CD4-positive, alpha-beta T cell (primary cell): ENCODE results near the gene KRABD2.

Source experiments
- ATAC-seq: fragments of 200-7000 bp; cut with Tn5 transposase; one replicate; pipeline ENCODE4 v1.10.0; 2022; ENCODE audit warnings: mild to moderate bottlenecking; ENCODE audit not compliant: poor library complexity
- CTCF ChIA-PET: fragments of 350-600 bp; sonication (Branson Sonifier 250); formaldehyde crosslinking; loops from one replicate; lab custom pipeline; 2021; ENCODE audit warnings: antibody characterized with exemption, inconsistent platforms; lab: Charles Lee
- POLR2A ChIA-PET: fragments of 350-600 bp; sonication (Branson Sonifier 250); formaldehyde crosslinking; loops from one replicate; lab custom pipeline; 2021; ENCODE audit warnings: antibody characterized with exemption, inconsistent platforms; lab: Charles Lee
- DNase-seq, 14 experiments: peaks; one replicate each; pipeline ENCODE4 v3.0.0-alpha.2; 2013 to 2020; ENCODE audit warnings: mixed read lengths in 2 of 14
- H3K27ac ChIP-seq, 2 donors: one replicate each; pipeline versions ENCODE4 v1.5.1 to v1.7.0; 2013; ENCODE audit warnings: low read length in 2 of 2, low read depth in 1 of 2, mild to moderate bottlenecking in 1 of 2
- H3K27me3 ChIP-seq, 2 experiments: 1 replicate in 1 of 2; 2 replicates in 1 of 2; pipeline versions ENCODE4 v1.6.1 to v1.7.0; 2013; ENCODE audit warnings: low read length in 2 of 2, control low read depth in 1 of 2, mild to moderate bottlenecking in 1 of 2, moderate library complexity in 1 of 2; ENCODE audit not compliant: insufficient read depth in 2 of 2, control insufficient read depth in 1 of 2
- H3K36me3 ChIP-seq: one replicate; pipeline ENCODE4 v1.6.1; 2013; ENCODE audit warnings: low read length, control low read depth; ENCODE audit not compliant: insufficient read depth
- H3K4me1 ChIP-seq: one replicate; pipeline ENCODE4 v1.6.1; 2013; ENCODE audit warnings: low read length, control low read depth; ENCODE audit not compliant: insufficient read depth
- H3K4me3 ChIP-seq: one replicate; pipeline ENCODE4 v1.5.1; 2013; ENCODE audit warnings: mild to moderate bottlenecking, low read length, moderate library complexity
- H3K9me3 ChIP-seq, 2 experiments: 1 replicate in 1 of 2; 2 replicates in 1 of 2; pipeline versions ENCODE4 v1.6.1 to v1.7.0; 2013; ENCODE audit warnings: low read length in 2 of 2, mild to moderate bottlenecking in 2 of 2, control low read depth in 1 of 2, moderate library complexity in 1 of 2; ENCODE audit not compliant: control insufficient read depth in 1 of 2, insufficient read depth in 1 of 2
- H3K27ac Mint-ChIP-seq: one replicate; pipeline ENCODE4 v1.8.0; 2020; ENCODE audit warnings: mixed read lengths
- H3K27me3 Mint-ChIP-seq: one replicate; pipeline ENCODE4 v1.8.0; 2021; ENCODE audit warnings: mixed read lengths
- H3K36me3 Mint-ChIP-seq: one replicate; pipeline ENCODE4 v1.8.0; 2021; ENCODE audit warnings: low read depth, mixed read lengths
- H3K4me1 Mint-ChIP-seq: one replicate; pipeline ENCODE4 v1.8.0; 2021; ENCODE audit warnings: low read depth, mixed read lengths
- H3K4me3 Mint-ChIP-seq: one replicate; pipeline ENCODE4 v1.8.0; 2020; ENCODE audit warnings: mild to moderate bottlenecking, mixed read lengths
- H3K9me3 Mint-ChIP-seq: one replicate; pipeline ENCODE4 v1.8.0; 2020; ENCODE audit warnings: mixed read lengths
- CTCF ChIP-seq: fragments of 200-600 bp; IDR thresholded peaks from one replicate; pipeline ENCODE4 v1.8.0; 2022; ENCODE audit warnings: antibody characterized with exemption, mild to moderate bottlenecking
- intact Hi-C, 2 experiments: fragments of 100-400 bp; cut with DNase I in 1 of 2; cut with micrococcal nuclease in 1 of 2; formaldehyde crosslinking; loops; one replicate each; pipeline versions ENCODE4 v1.15.1 to v1.9.0; 2023 to 2025; cut with DNase I, micrococcal nuclease

Gene KRABD2

GRCh38 chr17:8368193-8368592 is 8.3 kb downstream of the KRABD2 start:
- H3K27ac Mint-ChIP-seq = no peak overlapping the region
- no peak overlapping the region for H3K4me3 Mint-ChIP-seq
- ATAC-seq (no peak), DNase-seq (no peak)
- TF ChIP-seq CTCF = no peak
- H3K27ac ChIP-seq = no peak overlapping the region
- H3K27me3 Mint-ChIP-seq = no peaks in the 10 kb centered on the region
- no peaks in the 10 kb centered on the region for H3K9me3 ChIP-seq
- H3K9me3 Mint-ChIP-seq = no peaks in the 10 kb centered on the region
- ChIA-PET CTCF (no interaction called here), POLR2A (no interaction called here)
- intact Hi-C loops = no loop called here
- peaks cover 33% of the 10 kb centered on the region for H3K36me3 Mint-ChIP-seq
- peaks cover 20% of the 10 kb centered on the region for H3K36me3 ChIP-seq
- no peaks in the 10 kb centered on the region for H3K27me3 ChIP-seq
- H3K4me3 ChIP-seq = no peak overlapping the region
- no peaks in the 10 kb centered on the region for H3K4me1 ChIP-seq
- peaks cover 5% of the 10 kb centered on the region for H3K4me1 Mint-ChIP-seq

GRCh38 chr17:8366231-8366630 is 10.3 kb downstream of the KRABD2 start:
- DNase-seq (no peak), ATAC-seq (no peak)
- no peaks in the 10 kb centered on the region for H3K27me3 ChIP-seq
- no peaks in the 10 kb centered on the region for H3K9me3 Mint-ChIP-seq
- peaks cover 5% of the 10 kb centered on the region for H3K4me1 Mint-ChIP-seq
- H3K4me3 Mint-ChIP-seq = no peak overlapping the region
- peaks cover 26% of the 10 kb centered on the region for H3K36me3 Mint-ChIP-seq
- H3K36me3 ChIP-seq = peaks cover 16% of the 10 kb centered on the region
- no peaks in the 10 kb centered on the region for H3K9me3 ChIP-seq
- ChIA-PET CTCF (no interaction called here), POLR2A (no interaction called here)
- TF ChIP-seq CTCF = no peak
- H3K4me1 ChIP-seq = no peaks in the 10 kb centered on the region
- H3K4me3 ChIP-seq = no peak overlapping the region
- no peak overlapping the region for H3K27ac Mint-ChIP-seq
- H3K27ac ChIP-seq = no peak overlapping the region
- intact Hi-C loops = no loop called here
- no peaks in the 10 kb centered on the region for H3K27me3 Mint-ChIP-seq

- no peak for DNase-seq
- H3K4me3 ChIP-seq = no peak overlapping the region
- POLR2A ChIA-PET = interaction anchor here (0.7 kb wide), 1 partner anchor 912 kb away, joined by 3 read pairs; no protein-coding TSS in a partner anchor
- intact Hi-C loops = no loop called here
- no peaks in the 10 kb centered on the region for H3K9me3 Mint-ChIP-seq
- H3K4me3 Mint-ChIP-seq = no peak overlapping the region
- no peaks in the 10 kb centered on the region for H3K27me3 ChIP-seq
- no peaks in the 10 kb centered on the region for H3K9me3 ChIP-seq
- H3K36me3 ChIP-seq = peaks cover 15% of the 10 kb centered on the region
- H3K4me1 Mint-ChIP-seq = peaks cover 11% of the 10 kb centered on the region
- H3K27ac ChIP-seq = no peak overlapping the region
- ATAC-seq = no peak
- H3K27me3 Mint-ChIP-seq = no peaks in the 10 kb centered on the region
- CTCF ChIA-PET = no interaction called here
- TF ChIP-seq CTCF = no peak
- H3K27ac Mint-ChIP-seq = no peak overlapping the region
- peaks cover 19% of the 10 kb centered on the region for H3K36me3 Mint-ChIP-seq
- H3K4me1 ChIP-seq = no peaks in the 10 kb centered on the region
Measured at GRCh38 chr17:8365143-8365542, 11.4 kb downstream of the KRABD2 start.
